ENCODE measurements around the gene CXCR6.

Gene CXCR6

DNA sequence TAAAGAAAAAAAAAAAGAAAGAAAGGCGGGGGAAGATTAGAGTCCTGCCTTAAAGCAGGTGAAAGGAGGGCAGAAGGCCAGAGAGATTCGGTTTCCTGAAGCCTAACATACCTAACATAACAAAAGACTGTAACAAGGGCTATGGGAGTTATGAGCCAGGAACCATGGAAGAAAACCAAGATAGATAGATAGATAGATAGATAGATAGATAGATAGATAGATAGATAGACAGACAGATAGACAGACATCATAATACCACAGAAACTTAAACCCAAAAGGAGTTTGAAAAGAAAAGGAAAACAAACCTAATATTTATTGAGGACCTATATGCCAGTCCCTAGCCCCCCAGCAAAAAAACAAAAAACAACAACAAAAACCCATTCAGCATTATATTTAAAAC, 54.7 kb downstream of the CXCR6 start:
- Mint-ChIP-seq H3K9me3 (no peaks in the 10 kb centered on the region), H3K27me3 (peaks cover 40% of the 10 kb centered on the region), H3K4me3 (no peak overlapping the region), H3K4me1 (peaks cover 34% of the 10 kb centered on the region), H3K36me3 (peaks cover 7% of the 10 kb centered on the region), H3K27ac (no peak overlapping the region)
- CTCF ChIA-PET, result interaction anchor here (0.9 to 1.6 kb wide), 2 partner anchors 20 to 59 kb away, joined by 3 to 6 read pairs; no protein-coding TSS in a partner anchor
- no peak for DNase-seq

Data from activated naive CD4-positive, alpha-beta T cell treated with anti-CD3 and anti-CD28 coated beads, Interleukin-2, amount 10 ng/mL, durations not matched to agents 7 days and 5 days (primary cell).